KMS-11 (cell line): ENCODE results near the gene GLCCI1.

Experiments
- H2AFZ ChIP-seq: fragments of 200-600 bp; sonication (generic); 2 replicates; pipeline ENCODE4 v1.6.1; 2016; ENCODE audit warnings: antibody characterized with exemption, mixed run types, low read depth
- H3K27ac ChIP-seq: fragments of 200-600 bp; sonication (generic); 2 replicates; pipeline ENCODE4 v1.6.1; 2016; ENCODE audit warnings: mild to moderate bottlenecking, mixed run types
- H3K27me3 ChIP-seq: fragments of 200-600 bp; sonication (generic); 2 replicates; pipeline ENCODE4 v1.6.1; 2017; ENCODE audit warnings: mild to moderate bottlenecking, low read depth, mixed run types, moderate library complexity; ENCODE audit not compliant: insufficient read depth
- H3K36me3 ChIP-seq: fragments of 200-600 bp; sonication (generic); 2 replicates; pipeline ENCODE4 v1.6.1; 2017; ENCODE audit warnings: mild to moderate bottlenecking, mixed run types; ENCODE audit not compliant: insufficient read depth
- H3K4me1 ChIP-seq: fragments of 200-600 bp; sonication (generic); 2 replicates; pipeline ENCODE4 v1.6.1; 2016; ENCODE audit warnings: mild to moderate bottlenecking, low read depth, mixed run types; ENCODE audit not compliant: poor library complexity, severe bottlenecking
- H3K4me2 ChIP-seq: fragments of 200-600 bp; sonication (generic); 2 replicates; pipeline ENCODE4 v1.7.0; 2016; ENCODE audit warnings: mild to moderate bottlenecking, mixed run types
- H3K4me3 ChIP-seq: fragments of 200-600 bp; sonication (generic); IDR thresholded peaks from 2 replicates; pipeline ENCODE4 v1.6.1; 2017; ENCODE audit warnings: low read depth, low read length, mixed read lengths; ENCODE audit not compliant: insufficient read depth
- H3K79me2 ChIP-seq: fragments of 200-600 bp; sonication (generic); 2 replicates; pipeline ENCODE4 v1.6.1; 2016; ENCODE audit warnings: low read depth, mixed run types; ENCODE audit not compliant: insufficient read depth
- H3K9ac ChIP-seq: fragments of 200-600 bp; sonication (generic); 2 replicates; pipeline ENCODE4 v1.6.1; 2016; ENCODE audit warnings: mild to moderate bottlenecking, mixed run types
- H4K20me1 ChIP-seq: fragments of 200-600 bp; sonication (generic); 2 replicates; pipeline ENCODE4 v1.6.1; 2016; ENCODE audit warnings: mild to moderate bottlenecking, mixed run types; ENCODE audit not compliant: insufficient read depth
- TF ChIP-seq, protein P1 (sequence below): fragments of 200-600 bp; sonication (generic); conservative IDR thresholded peaks from 2 replicates; pipeline ENCODE4 v1.6.1; 2017; ENCODE audit warnings: low read depth, mild to moderate bottlenecking, antibody characterized with exemption, low read length, moderate library complexity, mixed read lengths

The GLCCI1 gene

DNA sequence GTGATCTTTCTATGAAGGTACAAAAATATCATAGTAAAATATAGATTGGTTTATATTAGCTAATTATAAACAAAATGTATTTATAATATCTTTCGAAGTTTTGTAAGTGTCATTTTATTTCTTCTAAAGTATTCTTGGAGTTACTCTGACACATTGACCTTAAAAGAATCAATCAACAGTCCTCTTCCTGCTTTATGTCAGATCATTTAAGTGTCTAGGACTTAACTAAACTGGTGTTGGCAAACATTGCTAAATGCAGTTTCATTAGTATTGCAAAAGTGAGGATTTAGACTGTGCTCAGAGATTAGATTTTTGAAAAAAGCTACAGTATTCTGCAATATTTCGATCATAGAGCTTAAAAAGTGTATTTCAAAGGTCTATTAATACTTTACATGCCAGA lies 10.3 kb downstream of the GLCCI1 start:
- H3K9ac ChIP-seq: no peak overlapping the region
- no peaks in the 10 kb centered on the region for H3K27me3 ChIP-seq
- H2AFZ ChIP-seq: no peak overlapping the region
- H3K79me2 ChIP-seq: peaks cover 99% of the 10 kb centered on the region
- H3K27ac ChIP-seq: no peak overlapping the region
- H3K4me1 ChIP-seq: peaks cover 79% of the 10 kb centered on the region
- TF ChIP-seq, protein P1, sequence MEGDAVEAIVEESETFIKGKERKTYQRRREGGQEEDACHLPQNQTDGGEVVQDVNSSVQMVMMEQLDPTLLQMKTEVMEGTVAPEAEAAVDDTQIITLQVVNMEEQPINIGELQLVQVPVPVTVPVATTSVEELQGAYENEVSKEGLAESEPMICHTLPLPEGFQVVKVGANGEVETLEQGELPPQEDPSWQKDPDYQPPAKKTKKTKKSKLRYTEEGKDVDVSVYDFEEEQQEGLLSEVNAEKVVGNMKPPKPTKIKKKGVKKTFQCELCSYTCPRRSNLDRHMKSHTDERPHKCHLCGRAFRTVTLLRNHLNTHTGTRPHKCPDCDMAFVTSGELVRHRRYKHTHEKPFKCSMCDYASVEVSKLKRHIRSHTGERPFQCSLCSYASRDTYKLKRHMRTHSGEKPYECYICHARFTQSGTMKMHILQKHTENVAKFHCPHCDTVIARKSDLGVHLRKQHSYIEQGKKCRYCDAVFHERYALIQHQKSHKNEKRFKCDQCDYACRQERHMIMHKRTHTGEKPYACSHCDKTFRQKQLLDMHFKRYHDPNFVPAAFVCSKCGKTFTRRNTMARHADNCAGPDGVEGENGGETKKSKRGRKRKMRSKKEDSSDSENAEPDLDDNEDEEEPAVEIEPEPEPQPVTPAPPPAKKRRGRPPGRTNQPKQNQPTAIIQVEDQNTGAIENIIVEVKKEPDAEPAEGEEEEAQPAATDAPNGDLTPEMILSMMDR: no peak
- H3K4me2 ChIP-seq: 0 out of 2 replicates have a peak overlapping the region, but pooled peaks have one; percentile 5
- peaks cover 10% of the 10 kb centered on the region for H4K20me1 ChIP-seq
- no peak overlapping the region for H3K4me3 ChIP-seq
- no peaks in the 10 kb centered on the region for H3K36me3 ChIP-seq

DNA sequence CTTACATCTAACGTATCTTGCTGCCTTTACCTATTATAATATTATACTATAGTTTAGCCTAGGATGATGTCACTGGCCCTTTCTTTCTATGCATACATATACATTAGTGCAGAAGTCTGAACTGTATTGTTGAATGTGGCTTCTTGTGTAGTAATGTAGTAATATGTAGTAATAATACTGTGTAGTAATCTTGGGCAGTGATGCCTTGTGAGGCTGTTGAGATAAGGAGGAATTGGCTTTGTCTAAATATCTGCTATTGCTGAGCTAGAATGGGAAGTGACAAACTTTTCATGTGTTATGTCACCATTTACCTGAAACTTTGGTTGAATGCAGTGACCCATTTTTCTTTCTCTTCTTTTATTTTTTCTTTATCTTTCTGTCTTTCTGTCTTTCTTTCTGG lies 11.0 kb downstream of the GLCCI1 start:
- Histone ChIP-seq H3K27me3 (no peaks in the 10 kb centered on the region), H3K4me3 (no peak overlapping the region), H3K9ac (no peak overlapping the region), H3K4me1 (peaks cover 72% of the 10 kb centered on the region), H3K27ac (no peak overlapping the region), H4K20me1 (peaks cover 13% of the 10 kb centered on the region), H3K79me2 (peaks cover 99% of the 10 kb centered on the region), H3K36me3 (no peaks in the 10 kb centered on the region), H3K4me2 (peak overlapping the region; percentile 5; the same call in 1 of the 2 replicates), H2AFZ (no peak overlapping the region)
- TF ChIP-seq, protein P1: no peak

DNA sequence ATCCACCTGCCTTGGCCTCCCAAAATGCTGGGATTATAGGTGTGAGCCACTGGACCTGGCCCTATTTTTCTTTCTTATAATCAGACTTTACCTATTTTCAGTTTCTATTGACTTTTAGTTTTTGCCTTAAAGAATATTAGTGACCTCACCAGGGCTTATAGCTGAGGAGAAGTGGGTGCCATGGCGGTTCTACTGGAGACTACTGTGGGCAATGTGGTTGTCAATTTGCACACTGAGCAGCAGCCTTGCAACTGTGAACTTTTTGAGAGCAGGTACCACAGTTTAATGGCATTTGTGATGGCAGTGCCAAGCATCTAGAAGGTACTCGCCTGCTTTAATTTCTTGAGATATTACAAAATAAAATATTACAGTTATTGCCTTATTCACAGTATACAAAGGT lies 11.5 kb downstream of the GLCCI1 start:
- peak overlapping the region; percentile 5; the same call in 1 of the 2 replicates for H3K4me2 ChIP-seq
- peaks cover 67% of the 10 kb centered on the region for H3K4me1 ChIP-seq
- H3K27me3 ChIP-seq: no peaks in the 10 kb centered on the region
- peaks cover 13% of the 10 kb centered on the region for H4K20me1 ChIP-seq
- H2AFZ ChIP-seq: no peak overlapping the region
- no peak overlapping the region for H3K27ac ChIP-seq
- no peak overlapping the region for H3K9ac ChIP-seq
- no peaks in the 10 kb centered on the region for H3K36me3 ChIP-seq
- H3K79me2 ChIP-seq: peaks cover 99% of the 10 kb centered on the region
- no peak overlapping the region for H3K4me3 ChIP-seq
- TF ChIP-seq, protein P1: no peak

DNA sequence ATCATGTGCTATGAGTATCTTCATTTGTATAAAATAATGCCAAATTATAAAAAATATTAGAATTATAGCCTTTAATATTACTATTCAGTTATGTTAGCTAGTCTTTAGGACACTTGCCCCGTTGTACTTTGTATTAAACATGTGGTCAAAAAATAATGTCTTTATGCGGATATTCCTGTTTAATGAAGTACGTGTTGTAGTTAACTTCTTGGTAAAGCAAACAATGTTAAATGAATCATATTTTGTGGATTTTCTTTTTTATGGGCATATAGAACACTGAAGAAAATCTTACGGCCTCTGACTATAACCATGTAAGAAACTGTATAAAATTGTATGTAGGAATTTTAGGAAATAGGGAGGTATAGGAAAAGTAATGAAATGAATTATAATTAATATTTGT lies 14.3 kb downstream of the GLCCI1 start:
- Histone ChIP-seq H3K9ac (no peak overlapping the region), H3K4me3 (no peak overlapping the region), H3K27ac (no peak overlapping the region), H2AFZ (no peak overlapping the region), H3K4me1 (peaks cover 50% of the 10 kb centered on the region), H3K79me2 (peaks cover 99% of the 10 kb centered on the region), H4K20me1 (peaks cover 8% of the 10 kb centered on the region), H3K4me2 (no peak overlapping the region), H3K36me3 (no peaks in the 10 kb centered on the region), H3K27me3 (no peaks in the 10 kb centered on the region)
- TF ChIP-seq, protein P1: no peak
